ENCODE data around the gene MMP15.
"Not testable (repeated sequence)": the region's sequence is repeated elsewhere in the genome, so short reads cannot be mapped to it uniquely, and the experiment has no call there.

Gene MMP15

DNA sequence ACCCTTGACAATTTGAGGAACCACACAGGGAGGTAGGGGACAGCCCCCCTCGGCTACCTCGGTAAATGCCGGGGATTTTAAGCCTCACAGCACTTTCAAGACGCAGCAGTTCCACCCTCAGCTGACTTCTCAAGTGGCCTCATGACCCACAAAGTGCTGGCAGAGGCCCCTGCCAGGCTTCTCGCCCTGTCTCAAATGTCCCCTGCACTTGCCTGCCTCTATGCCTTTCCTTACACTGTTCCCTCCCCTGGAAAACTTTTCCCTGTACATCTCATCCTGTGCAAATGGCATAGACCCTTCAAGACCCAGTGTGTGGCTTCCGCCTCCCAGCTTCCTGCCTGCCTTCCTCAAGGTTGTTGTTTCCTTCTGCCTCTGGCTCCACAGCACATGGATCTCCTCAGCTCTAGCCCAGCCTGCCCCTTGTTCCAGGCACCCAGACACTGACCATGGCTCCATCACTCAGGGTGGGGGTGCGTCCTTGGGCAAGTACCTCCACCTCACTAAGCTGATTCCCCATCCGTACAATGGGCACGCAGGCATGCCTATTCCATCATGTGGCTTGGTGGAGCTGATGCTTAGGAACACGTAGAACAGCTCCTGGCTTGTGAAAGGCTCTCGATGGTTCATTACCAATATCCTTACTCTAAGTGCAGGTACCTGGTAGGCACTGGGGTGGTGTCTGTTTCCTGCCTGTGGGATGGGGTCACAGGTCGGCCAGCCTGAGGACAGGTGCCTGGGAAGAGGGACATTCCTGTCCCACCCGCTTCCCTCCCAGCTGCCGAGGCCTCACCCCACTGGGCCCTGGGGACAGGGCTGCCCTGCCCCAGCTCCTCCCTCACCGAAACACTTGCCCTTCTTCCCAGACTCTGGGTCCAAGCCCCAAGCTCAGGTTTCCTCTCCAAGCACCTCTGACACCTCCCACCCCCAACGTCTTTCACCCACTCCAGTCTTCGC, 24.0 kb downstream of the MMP15 start:
- no peak for DNase-seq

DNA sequence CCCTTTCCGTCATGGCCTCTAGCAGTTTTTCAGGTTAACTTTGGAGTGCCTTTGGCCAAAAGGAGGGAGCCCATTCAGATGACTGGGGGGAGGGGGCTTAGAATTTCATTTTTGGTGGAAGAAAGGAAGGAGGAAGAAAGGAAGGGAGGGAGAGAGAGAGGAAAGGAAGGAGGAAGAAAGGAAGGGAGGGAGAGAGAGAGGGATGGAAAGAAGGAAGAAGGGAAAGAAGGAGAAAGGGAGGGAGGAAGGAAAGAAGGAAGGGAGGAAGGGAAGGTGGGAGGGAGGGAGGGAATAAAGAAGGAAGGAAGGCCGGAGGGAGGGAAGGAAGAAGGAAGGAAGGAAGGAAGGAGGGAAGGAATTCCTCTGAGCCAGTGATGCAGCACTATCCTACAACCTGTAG, 25.7 kb downstream of the MMP15 start:
- DNase-seq = no peak

DNA sequence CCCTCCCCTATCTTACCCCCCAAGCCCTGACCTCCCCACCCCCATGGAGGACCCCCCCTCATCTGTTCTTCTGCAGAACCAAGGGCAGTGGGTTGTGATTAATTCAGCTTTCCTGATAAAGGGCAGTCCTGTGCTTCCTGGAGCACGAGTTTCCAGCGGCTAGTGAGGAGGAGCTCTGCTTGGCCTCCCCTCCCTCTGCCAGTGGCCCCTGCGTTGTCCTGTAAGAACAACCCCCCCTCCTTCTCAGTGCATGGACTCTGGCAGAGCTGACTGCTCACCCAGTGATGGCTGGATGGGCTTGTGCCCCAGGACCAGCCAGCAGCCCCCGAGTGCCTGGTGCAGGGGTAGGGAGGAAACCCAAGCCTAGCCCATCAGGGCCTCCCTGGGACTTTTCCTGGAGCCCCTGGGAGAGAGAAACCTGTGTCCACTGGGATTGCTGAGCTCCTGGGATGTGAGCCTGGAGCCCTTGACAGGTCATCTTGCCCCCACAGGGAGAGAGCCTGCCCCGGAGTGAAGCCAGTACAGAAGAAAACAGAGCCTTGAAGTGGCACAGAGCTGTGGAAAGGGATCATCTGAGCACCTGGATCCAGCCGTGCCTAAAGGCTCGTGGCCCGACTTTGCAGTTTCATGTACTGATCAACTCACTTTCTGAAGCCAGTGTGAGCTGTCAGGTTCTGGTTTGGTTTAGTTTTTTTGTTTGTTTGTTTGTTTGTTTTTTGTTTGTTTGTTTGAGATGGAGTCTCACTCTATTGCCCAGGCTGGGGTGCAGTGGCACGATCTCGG, 26.5 kb downstream of the MMP15 start:
- no peak for DNase-seq

DNA sequence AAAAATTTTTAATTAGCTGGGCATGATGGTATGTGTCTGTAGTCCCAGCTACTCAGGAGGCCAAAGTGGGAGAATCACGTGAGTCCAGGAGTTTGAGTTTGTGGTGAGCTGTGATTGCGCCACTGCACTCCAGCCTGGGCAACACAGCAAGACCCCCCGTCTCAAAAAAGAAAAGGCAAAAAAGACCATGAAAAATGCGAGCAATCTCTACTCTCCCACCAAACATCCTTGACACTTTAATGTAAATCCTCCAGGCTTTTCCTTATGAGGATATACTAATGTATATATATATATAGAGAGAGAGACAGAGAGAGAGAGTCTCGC, 28.1 kb downstream of the MMP15 start:
- no peak for DNase-seq

DNA sequence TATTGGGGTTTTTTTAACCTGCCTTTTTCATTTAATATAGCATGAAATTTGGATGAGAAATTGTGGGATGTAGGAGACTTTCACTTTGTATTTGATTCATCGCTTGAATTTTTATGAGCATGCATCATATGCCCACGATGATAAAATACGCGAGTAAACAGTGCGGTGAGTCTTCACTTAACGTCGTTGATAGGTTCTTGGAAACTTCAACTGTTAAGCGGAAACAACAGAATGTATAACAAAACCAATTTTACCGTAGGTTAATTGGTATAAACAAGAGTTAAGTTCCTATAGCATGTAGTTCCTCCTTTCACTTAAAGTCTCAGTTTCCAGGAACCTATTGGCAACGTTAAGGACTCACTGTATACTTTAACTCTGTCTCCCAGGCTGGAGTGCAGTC, 28.7 kb downstream of the MMP15 start:
- DNase-seq = no peak

DNA sequence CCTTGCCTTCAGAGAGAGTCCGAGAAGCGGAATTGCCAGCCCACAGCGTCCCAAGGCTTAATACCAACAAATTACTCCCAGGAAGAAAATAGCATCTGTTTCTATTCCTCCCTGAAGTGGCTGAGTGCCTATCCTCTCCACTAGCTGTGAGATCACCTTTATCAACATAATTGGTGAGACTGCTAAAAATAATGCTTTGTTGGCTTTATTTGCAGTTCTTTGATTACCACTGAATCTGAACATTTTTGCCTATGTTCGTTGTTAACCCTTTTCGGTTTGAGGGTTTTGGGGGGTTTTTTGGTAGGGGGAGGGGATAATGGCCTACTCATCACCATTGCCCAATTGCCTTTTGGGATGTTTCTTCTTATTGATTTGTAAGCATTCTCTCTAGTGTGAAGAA, 31.0 kb downstream of the MMP15 start:
- no peak for DNase-seq

DNA sequence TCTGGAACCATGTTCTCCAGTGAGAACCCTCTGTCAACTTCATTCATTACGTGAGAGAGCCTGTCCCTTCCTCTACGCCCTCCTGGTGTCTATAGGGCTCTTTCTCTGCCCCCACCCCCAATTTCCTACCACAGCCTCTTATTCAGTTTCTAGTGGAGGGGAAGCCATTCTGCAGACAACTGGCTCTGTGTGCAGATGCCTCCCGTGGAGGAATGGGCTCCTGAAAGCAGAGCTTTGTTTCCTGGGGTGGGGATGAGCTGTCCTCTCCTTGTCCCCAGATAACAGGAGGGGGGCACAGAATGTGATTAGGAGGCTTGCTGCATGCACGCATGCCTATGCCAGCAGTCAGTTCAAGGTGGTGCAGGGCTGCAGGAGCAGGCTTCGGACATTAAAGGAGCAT, 31.6 kb downstream of the MMP15 start:
- no peak for DNase-seq

DNA sequence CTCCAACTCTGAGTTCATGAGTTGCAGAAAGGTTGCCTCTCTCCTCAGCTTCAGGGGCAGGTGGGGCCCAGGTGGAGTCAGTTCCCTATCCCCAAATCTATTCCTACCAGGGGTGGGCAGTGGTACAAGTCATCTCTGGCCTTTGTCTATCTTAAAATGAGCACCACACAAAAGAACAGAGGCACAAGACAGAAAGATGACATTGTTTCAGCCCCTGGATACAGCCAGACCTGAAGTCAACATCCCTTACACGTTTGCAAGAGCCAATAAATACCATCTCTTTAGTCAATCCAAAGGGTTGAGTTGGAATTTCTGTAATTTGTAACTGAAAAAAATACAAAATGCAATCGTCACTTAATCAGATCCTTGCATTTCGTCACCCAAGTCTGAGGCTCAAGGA, 32.2 kb downstream of the MMP15 start:
- no peak for DNase-seq

DNA sequence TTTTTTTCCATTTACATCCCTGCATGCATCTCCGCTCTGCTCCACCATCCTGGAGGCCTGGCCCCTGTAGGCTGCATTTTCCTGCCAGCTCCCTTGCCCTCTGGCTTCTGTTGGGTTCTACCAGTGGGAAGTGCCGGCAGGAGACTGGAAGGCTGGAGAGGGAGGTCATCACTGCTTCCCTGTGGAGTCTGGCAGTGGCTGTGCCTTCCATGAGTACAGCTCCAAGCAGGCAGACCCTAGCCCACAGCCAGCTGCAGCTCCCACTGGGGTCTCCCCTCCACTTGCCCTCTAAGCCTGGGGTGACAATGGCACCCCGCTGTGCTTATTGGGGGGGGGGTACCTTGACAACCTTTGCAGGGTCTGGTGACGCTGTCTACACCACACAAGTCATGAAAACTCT, 37.3 kb downstream of the MMP15 start:
- DNase-seq = no peak

DNA sequence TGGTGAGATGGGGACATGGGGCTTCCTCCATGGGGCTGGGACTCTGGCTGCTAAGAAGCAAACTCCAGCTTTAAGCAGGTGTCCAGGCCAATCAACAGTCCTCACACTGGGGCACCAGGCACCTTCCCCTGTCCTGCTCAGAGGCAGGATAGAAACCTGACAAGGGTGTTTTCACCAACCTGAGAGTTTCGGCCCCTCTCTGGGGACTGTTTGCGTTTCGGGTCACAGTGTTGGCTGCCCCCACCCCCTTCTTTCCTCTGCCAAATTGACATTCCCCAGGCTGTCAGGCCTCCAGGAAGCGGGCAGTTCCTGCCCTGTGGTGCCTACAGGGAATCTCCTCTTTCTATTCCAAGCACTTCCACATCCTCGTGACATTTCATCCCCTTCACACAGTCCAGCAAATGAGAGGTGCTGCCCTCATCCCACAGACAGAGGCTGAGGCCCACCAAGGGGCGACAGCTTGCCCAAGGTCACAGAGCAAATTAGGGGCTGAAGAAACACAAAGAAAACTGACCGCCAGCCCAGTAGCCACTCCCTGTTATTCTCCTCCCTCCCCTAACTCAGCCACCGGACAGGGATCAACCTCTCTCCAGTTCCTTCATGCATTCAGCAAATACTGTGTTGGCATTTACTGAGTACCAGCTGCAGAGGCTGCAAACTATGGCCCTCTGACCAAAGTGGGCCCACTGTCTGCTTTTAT, 38.0 kb downstream of the MMP15 start:
- DNase-seq = no peak

DNA sequence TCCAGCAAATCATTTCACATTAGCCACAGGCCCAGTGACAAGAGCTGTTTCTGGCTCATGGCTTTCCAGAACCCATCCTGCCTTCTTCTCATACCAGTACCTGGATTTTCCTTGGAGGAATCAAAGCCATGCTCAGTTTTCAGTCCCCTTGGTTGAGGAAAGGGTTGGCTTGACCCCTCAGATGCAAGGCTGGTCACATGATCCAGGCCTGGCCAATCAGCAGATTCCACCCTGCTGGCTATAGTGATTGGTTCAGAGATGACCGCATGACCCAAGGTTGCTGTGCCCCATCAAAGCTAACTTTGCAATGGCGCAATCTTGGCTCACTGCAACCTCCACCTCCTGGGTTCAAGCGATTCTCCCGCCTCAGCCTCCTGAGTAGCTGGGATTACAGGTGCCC, 45.0 kb downstream of the MMP15 start:
- DNase-seq = no peak

DNA sequence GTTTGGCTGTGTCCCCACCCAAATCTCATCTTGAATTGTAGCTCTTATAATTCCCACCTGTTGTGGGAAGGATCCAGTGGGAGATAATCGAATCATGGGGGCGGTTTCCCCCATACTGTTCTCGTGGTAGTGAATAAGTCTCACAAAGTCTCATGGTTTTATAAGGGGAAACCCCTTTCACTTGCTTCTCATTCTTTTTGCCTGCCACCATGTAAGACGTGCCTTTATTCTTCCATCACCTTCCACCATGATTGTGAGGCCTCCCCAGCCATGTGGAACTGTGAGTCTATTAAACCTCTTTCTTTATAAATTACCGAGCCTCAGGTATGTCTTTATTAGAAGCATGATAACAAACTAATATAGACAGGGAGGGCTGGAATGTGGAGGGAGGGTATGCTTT, 46.6 kb downstream of the MMP15 start:
- not testable (repeated sequence) for DNase-seq

DNA sequence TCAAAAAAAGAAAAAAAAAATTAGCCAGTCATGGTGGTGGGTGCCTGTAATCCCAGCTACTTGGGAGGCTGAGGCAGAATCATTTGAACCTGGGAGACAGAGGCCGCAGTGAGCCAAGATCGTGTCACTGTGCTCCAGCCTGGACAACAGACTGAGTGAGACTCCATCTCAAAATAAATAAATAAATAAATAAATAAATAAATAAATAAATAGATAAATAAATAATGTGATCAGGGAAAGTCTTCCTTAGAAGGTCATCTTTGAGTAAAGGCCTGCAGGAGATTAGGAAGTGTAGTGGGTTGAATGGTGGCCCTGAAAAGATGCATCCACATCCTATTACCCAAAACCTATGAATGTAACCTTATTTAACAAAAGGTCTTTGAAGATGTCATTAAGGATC, 47.5 kb downstream of the MMP15 start:
- not testable (repeated sequence) for DNase-seq

DNA sequence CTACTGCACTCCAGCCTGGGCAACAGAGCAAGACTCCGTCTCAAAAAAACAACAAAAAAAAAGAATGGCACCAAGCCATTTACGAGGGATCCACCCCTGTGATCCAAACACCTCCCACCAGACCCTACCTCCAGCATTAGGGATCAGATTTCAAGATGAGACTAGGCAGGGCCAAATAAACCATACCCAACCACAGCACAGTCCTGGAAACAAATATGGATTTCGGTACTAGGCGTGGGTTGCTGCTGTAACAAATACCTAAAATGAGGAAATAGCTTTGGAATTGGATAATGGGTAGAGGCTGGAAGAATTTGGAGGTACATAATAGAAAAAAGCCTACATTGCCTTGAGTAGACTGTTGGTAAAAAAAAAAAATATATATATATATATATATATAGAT, 49.1 kb downstream of the MMP15 start:
- DNase-seq = no peak

DNA sequence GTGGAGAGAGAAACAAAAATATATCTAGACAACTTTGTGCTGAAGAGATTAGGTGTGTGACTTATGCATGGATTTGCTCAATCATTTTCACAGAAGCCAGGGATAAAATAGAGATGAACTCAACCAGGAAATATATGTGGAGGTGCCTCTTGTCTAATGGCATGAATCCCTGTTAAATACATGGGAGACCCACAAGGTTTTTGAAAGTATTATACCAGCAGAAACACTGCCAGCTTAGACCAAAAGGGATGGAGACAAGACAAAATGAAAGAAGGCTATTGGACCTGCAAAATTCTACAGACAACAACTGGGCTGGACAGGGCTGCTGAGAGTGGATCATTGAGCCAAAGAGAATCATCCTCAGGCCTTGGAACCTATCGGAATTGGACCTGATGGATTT, 51.0 kb downstream of the MMP15 start:
- DNase-seq = no peak

DNA sequence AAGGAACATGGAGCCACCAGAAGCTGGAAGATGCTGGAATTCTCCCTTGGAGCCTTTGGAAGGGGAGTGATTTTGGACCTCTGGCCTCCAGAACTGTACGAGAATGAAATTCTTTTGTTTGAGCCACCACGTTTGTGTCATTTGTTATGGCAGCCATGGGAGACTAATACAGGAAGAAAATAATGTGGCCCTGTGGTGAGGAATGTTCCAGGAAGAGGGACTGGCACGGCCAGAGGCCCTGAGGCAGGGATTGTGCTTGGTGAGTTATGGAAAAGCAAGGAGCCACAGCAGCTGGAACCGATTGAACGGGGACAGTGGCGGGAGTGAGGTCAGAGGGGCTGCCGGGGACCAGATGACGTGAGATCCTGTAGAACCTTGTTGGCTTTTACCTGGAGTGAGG, 52.2 kb downstream of the MMP15 start:
- no peak for DNase-seq

DNA sequence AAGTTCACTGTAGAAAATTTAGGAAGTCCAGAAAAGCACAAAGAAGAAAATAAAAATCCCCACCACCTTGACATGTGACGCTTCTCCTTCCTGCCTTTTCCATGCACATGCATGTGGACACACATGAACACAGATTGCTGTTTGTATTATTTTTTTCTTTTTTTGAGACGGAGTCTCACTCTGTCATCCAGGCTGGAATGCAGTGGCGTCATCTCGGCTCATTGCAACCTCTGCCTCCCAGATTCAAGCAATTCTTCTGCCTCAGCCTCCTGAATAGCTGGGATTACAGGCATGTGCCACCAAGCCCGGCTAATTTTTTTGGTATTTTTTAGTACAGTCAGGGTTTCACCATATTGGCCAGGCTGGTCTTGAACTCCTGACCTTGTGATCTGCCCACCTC, 55.1 kb downstream of the MMP15 start:
- DNase-seq = not testable (repeated sequence)

DNA sequence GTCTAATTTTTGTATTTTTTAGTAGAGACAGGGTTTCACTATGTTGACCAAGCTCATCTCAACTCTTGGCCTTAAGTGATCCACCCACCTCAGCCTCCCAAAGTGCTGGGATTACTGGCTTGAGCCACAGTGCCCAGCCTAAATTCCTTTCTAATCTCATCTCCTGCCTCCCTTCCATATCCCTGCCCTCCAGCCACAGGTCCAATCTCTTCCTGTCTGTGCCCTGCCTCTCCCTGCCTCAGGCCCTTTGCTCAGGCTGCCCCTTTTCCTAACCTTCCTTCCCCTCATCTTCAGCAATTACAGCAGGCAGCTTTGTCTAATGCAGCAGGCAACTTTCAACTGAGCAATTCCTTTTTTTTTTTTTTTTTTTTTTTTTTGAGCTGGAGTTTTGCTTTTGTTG, 56.8 kb downstream of the MMP15 start:
- DNase-seq = no peak

DNA sequence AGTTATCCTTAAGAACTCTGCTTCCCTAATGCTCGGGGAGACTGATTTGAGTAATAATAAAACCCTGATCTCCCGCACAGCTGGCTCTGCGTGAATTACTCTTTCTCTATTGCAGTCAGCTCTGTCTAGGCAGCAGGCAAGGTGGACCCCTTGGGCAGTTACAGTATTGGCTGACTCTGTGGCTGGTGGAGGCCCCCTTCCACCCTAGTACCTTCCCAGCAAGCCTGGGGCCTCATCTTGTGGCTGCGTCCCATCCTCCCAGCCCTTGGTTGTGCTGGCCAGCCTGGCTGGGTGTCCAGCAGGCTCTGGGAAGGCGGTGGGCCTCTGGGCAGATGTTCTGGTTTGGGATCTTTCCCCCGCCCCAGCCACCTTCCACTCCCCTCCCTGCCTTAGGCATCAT, 59.1 kb downstream of the MMP15 start:
- no peak for DNase-seq

DNA sequence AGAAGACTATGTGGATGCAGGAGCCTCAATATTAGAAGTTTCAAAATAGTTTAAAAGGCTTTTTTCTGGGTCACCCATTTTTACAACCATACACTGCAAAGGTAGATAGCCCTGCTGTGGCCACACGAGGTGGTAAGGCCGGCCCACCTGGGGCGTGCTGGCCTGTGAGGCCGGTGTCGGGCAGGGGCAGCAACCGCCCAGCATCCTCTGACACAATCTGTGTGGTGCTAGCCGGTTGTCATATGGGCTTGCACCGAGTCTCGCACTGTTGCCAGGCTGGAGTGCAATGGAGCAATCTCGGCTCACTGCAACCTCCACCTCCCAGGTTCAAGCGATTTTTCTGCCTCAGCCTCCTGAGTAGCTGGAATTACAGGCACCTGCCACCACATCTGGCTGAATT, 59.6 kb downstream of the MMP15 start:
- no peak for DNase-seq

DNA sequence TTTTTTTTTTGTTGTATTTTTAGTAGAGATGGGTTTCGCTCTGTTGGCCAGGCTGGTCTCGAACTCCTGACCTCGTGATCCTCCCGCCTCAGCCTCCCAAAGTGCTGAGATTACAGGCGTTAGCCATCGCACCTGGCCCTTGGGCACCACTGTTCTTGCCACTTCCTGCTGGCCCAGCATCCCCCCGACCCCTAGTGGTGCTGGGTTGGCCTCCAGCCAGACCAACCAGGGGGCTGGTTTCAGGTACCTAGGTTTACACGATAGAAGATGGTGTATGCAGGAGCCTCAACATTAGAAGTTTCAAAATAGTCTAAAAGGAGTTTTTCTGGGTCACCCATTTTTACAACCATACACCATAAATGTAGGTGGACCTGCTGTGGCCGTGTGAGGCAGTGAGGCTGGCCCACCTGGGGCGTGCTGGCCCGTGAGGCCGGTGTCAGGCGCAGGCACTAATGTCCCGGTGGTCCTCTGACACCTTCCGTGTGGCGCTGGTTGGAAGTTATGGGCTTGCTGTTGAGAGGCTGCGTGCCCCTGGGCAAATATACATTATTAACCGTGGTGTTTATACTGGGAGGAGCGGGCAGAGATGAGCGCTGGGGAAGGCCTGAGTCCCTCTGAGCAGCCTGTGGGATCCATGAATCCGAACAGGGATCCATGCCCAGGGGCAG, 60.2 kb downstream of the MMP15 start:
- DNase-seq = no peak

DNA sequence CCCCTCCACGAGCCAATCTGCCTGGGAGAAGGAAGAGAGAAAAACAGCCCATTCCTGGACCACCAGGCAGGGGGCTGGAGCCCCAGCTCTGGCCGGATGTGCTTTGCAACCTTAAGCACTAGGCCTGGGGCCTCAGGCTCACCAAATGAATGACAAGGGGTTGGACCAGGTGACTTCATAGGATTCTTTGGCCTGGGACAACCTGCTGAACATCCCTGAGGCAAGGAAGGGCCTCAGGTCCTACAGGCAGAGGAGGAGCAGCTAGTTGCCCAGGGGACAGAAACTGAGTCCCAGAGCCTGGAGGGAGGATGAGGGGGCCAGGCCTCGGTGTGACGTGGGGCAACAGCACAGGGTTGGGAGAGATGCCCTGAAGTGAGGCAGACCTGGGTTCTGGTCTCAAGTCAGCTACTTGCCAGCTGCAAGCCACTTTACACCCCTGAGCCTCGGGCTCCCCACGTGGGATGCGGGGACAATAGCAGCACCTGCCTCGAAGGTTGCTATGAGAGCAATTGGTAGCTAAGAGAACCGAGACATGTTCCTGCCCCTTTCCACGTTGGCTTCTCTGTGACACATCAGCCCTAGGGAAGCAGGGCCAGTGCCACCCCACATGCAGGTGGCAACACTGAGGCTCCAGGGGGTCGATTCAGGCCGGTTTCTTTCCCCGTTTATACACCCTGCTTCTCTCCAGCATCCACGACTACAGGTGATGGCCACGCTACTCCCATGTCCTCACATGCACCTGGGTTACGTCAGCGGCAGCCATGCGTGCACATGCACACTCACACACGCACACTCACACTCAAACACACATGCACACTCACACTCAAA, 61.0 kb downstream of the MMP15 start:
- no peak for DNase-seq
